HepG2 (cell line): ENCODE data around the gene LRRC74A. TPM values are rescaled to one million over a fixed set of nuclear protein-coding genes. Genes with fewer than 3 reads are reported as not detected.

Experiments used
- EEA1 ChIP-seq: sonication (generic); formaldehyde crosslinking; IDR thresholded peaks from 2 replicates; pipeline ENCODE4 v1.5.1; 2020; ENCODE audit warnings: mild to moderate bottlenecking, missing genetic modification reagents, borderline replicate concordance
- HMG20B ChIP-seq: conservative IDR thresholded peaks from 2 replicates; pipeline ENCODE4 v1.6.1; 2016; ENCODE audit warnings: missing genetic modification reagents, missing compliant biosample characterization
- HNRNPUL1 ChIP-seq: fragments of 200-400 bp; formaldehyde crosslinking; IDR thresholded peaks from 2 replicates; pipeline ENCODE4 v1.6.1; 2017; ENCODE audit warnings: low read depth, mild to moderate bottlenecking, low read length, moderate library complexity
- NFYC ChIP-seq: IDR thresholded peaks from 2 replicates; pipeline ENCODE4 v1.6.1; 2016; ENCODE audit warnings: missing genetic modification reagents, missing compliant biosample characterization
- PAF1 ChIP-seq: IDR thresholded peaks from 2 replicates; pipeline ENCODE4 v1.6.1; 2016; ENCODE audit warnings: missing genetic modification reagents, missing compliant biosample characterization
- PHF21A ChIP-seq: sonication (generic); formaldehyde crosslinking; IDR thresholded peaks from 2 replicates; pipeline ENCODE4 v1.5.0; 2020; ENCODE audit warnings: mild to moderate bottlenecking, missing genetic modification reagents
- SAFB2 ChIP-seq: sonication (generic); formaldehyde crosslinking; IDR thresholded peaks from 2 replicates; pipeline ENCODE4 v1.5.1; 2020; ENCODE audit warnings: missing genetic modification reagents, low read depth, mild to moderate bottlenecking, borderline replicate concordance
- SNRNP70 ChIP-seq: fragments of 200-400 bp; formaldehyde crosslinking; IDR thresholded peaks from 2 replicates; pipeline ENCODE4 v1.6.1; 2017; ENCODE audit warnings: mild to moderate bottlenecking, low read depth, low read length, moderate library complexity
- SOX13 ChIP-seq, 3 experiments: fragments of 450-650 bp in 1 of 3; sonication (generic) in 1 of 3; formaldehyde crosslinking in 1 of 3; IDR thresholded peaks in 2 of 3; conservative IDR thresholded peaks in 1 of 3; 2 replicates each; pipeline versions ENCODE4 v1.5.0 to v1.6.1; 2016 to 2020; ENCODE audit warnings: antibody characterized with exemption in 1 of 3, mild to moderate bottlenecking in 1 of 3, missing compliant biosample characterization in 1 of 3, missing genetic modification reagents in 1 of 3, moderate library complexity in 1 of 3
- SP1 ChIP-seq, 2 experiments: fragments of 450-650 bp in 1 of 2; sonication (generic) in 1 of 2; formaldehyde crosslinking in 1 of 2; IDR thresholded peaks; 2 replicates each; pipeline versions ENCODE4 v1.4.0 to v1.6.1; 2016 to 2020; ENCODE audit warnings: missing genetic modification reagents in 1 of 2
- SUZ12 ChIP-seq: fragments of 150-350 bp; IDR thresholded peaks from 2 replicates; pipeline ENCODE4 v1.6.1; 2014; ENCODE audit warnings: low read depth, low read length
- TARDBP ChIP-seq: sonication (generic); formaldehyde crosslinking; IDR thresholded peaks from 2 replicates; pipeline ENCODE4 v1.8.0; 2022; ENCODE audit warnings: mild to moderate bottlenecking, missing genetic modification reagents
- TEAD3 ChIP-seq: optimal IDR thresholded peaks from 2 replicates; pipeline ENCODE3; 2016; ENCODE audit warnings: borderline replicate concordance
- ZBTB8A ChIP-seq: sonication (generic); formaldehyde crosslinking; IDR thresholded peaks from 2 replicates; pipeline ENCODE4 v1.4.0; 2020; ENCODE audit warnings: mild to moderate bottlenecking, low read depth, missing genetic modification reagents, borderline replicate concordance
- ZFP1 ChIP-seq: IDR thresholded peaks from 2 replicates; pipeline ENCODE4 v1.6.1; 2016
- ZFP62 ChIP-seq: sonication (generic); formaldehyde crosslinking; IDR thresholded peaks from 2 replicates; pipeline ENCODE4 v1.4.0; 2020; ENCODE audit warnings: missing genetic modification reagents
- ZFP90 ChIP-seq: sonication (generic); formaldehyde crosslinking; IDR thresholded peaks from 2 replicates; pipeline ENCODE4 v1.8.0; 2022; ENCODE audit warnings: missing genetic modification reagents, mild to moderate bottlenecking, inconsistent platforms, borderline replicate concordance
- ZNF451 ChIP-seq: sonication (generic); formaldehyde crosslinking; IDR thresholded peaks from 2 replicates; pipeline ENCODE4 v1.5.0; 2020; ENCODE audit warnings: mild to moderate bottlenecking, missing genetic modification reagents
- ZNF496 ChIP-seq: sonication (generic); formaldehyde crosslinking; IDR thresholded peaks from 2 replicates; pipeline ENCODE4 v1.8.1; 2023; ENCODE audit warnings: mild to moderate bottlenecking, moderate library complexity, missing genetic modification reagents; ENCODE audit not compliant: insufficient replicate concordance
- ZNF510 ChIP-seq: sonication (generic); formaldehyde crosslinking; IDR thresholded peaks from 2 replicates; pipeline ENCODE4 v1.4.0; 2020; ENCODE audit warnings: low read depth, mild to moderate bottlenecking, missing genetic modification reagents
- ZNF703 ChIP-seq: sonication (generic); formaldehyde crosslinking; IDR thresholded peaks from 2 replicates; pipeline ENCODE4 v1.5.1; 2020; ENCODE audit warnings: missing genetic modification reagents, mild to moderate bottlenecking, moderate library complexity, borderline replicate concordance
- ZNF792 ChIP-seq: IDR thresholded peaks from 2 replicates; pipeline ENCODE4 v1.6.1; 2016
- polyA plus RNA-seq, 8 experiments: library from polyadenylated mRNA; depleted of rRNA in 3 of 8; stranded (reverse) in 7 of 8; unstranded in 1 of 8; fragments of >200 nt; fragmentation: Illumina TruSeq in 4 of 8; extraction: Trizol in 4 of 8; gene quantifications; 2 replicates each; pipeline versions ENCODE4 v1.2.1 to v1.2.3, GENCODE V29; 2011 to 2016; ENCODE audit warnings: low read depth in 4 of 8, missing spikeins in 1 of 8, mixed read lengths in 1 of 8; ENCODE audit not compliant: insufficient read depth in 1 of 8
- total RNA-seq, 5 experiments: library from RNA; depleted of rRNA; stranded (reverse); fragments of >200 nt; fragmentation: Illumina TruSeq; extraction: Trizol; gene quantifications; 2 replicates each; pipeline ENCODE4 v1.2.3, GENCODE V29; 2016; ENCODE audit warnings: low read depth in 1 of 5
- TF ChIP-seq, protein P1 (sequence below): sonication (generic); formaldehyde crosslinking; IDR thresholded peaks from 2 replicates; pipeline ENCODE4 v1.8.1; 2023; ENCODE audit warnings: mild to moderate bottlenecking, missing genetic modification reagents
- TF ChIP-seq, protein P2 (sequence below): fragments of 450-650 bp; IDR thresholded peaks from 2 replicates; pipeline ENCODE4 v1.6.1; 2017

Gene LRRC74A
- total and polyA plus RNA-seq, 2 of the 13 experiments (the other 11 are each of a cell fraction or from before 2014, with no cell fraction given), result not detected

DNA sequence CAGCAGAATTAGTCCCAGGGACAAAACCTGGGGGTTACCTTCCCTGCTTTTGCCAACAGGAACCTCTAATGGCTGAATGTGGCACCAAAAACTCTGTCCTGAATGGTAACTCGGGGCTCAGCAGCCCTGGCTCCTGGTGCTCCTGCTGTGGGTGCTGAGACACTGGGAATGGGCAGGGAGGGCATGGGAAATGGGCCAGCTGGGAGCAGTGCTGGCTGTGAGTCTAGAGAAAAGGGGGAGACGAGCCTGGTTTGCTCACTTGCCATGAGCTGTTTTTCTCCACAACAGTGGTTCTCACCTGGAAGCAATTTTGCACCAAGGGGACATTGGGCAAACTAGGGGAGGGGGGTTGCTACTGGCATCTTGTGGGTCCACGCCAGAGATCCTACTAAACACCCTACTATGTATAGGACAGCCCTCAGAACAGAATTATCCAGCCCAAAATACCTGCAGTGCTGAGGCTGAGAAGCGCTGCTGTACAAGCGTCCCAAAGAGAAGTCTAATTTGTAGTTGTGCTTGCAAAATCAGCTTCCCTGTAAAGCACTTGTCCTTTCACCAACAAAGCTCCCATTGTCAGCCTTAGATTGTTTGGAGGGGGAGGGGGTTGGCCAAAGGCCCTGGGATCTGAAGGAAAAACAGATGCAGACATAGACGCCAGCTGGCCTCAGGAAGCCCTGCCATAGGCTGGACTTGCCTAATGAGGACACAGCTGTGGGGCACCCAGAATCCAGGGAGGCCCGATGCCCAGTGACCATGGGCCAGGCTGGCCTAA is 3.6 kb downstream of the LRRC74A start (continued):
- TF ChIP-seq, protein P1, sequence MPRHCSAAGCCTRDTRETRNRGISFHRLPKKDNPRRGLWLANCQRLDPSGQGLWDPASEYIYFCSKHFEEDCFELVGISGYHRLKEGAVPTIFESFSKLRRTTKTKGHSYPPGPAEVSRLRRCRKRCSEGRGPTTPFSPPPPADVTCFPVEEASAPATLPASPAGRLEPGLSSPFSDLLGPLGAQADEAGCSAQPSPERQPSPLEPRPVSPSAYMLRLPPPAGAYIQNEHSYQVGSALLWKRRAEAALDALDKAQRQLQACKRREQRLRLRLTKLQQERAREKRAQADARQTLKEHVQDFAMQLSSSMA (CRISPR knock-in tag), result no peak
- no peak for TF ChIP-seq ZNF703
- no peak for TF ChIP-seq HMG20B (CRISPR knock-in tag)
- TF ChIP-seq ZFP1, result no peak
- 0 out of 2 replicates have a peak, but pooled peaks have one; percentile 45 for TF ChIP-seq SOX13 (IDR thresholded peaks at IDR 0.05)
- TF ChIP-seq SOX13 (CRISPR knock-in tag; conservative IDR thresholded peaks at IDR 0.05 in 1 of 2, IDR thresholded peaks at IDR 0.05 in 1 of 2), result peak in 1 of 2 experiments; percentile 93; a peak in 2 of 4 replicates
- TF ChIP-seq, protein P2, sequence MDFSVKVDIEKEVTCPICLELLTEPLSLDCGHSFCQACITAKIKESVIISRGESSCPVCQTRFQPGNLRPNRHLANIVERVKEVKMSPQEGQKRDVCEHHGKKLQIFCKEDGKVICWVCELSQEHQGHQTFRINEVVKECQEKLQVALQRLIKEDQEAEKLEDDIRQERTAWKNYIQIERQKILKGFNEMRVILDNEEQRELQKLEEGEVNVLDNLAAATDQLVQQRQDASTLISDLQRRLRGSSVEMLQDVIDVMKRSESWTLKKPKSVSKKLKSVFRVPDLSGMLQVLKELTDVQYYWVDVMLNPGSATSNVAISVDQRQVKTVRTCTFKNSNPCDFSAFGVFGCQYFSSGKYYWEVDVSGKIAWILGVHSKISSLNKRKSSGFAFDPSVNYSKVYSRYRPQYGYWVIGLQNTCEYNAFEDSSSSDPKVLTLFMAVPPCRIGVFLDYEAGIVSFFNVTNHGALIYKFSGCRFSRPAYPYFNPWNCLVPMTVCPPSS, result no peak
- TF ChIP-seq ZNF451 (CRISPR knock-in tag), result no peak
- no peak for TF ChIP-seq HNRNPUL1
- no peak for TF ChIP-seq ZNF496 (CRISPR knock-in tag)
- no peak for TF ChIP-seq ZNF792 (CRISPR knock-in tag)
- no peak for TF ChIP-seq ZFP62 (CRISPR knock-in tag)
- TF ChIP-seq TARDBP (CRISPR knock-in tag), result no peak
- no peak for TF ChIP-seq SAFB2
- peak; percentile 33 for TF ChIP-seq TEAD3 (CRISPR knock-in tag)
- TF ChIP-seq PAF1 (CRISPR knock-in tag), result no peak
- TF ChIP-seq ZFP90 (CRISPR knock-in tag), result no peak
- peak; percentile 34; the same call in 1 of the 2 replicates for TF ChIP-seq NFYC (CRISPR knock-in tag)
- TF ChIP-seq ZNF510 (CRISPR knock-in tag), result no peak
- no peak for TF ChIP-seq ZBTB8A (CRISPR knock-in tag)
- TF ChIP-seq SP1 (IDR thresholded peaks at IDR 0.05), result no peak
- no peak for TF ChIP-seq SP1 (CRISPR knock-in tag; IDR thresholded peaks at IDR 0.05)
- no peak for TF ChIP-seq EEA1 (CRISPR knock-in tag)
- TF ChIP-seq PHF21A (CRISPR knock-in tag), result peak; percentile 63
- TF ChIP-seq SUZ12, result no peak
- no peak for TF ChIP-seq SNRNP70
